ENCODE results near the gene CDK2AP2. TPM values are rescaled to one million over a fixed set of nuclear protein-coding genes. Genes with fewer than 3 reads are reported as not detected.

The CDK2AP2 gene
- total and polyA plus RNA-seq, 2 experiments from 2014 or later = 48.6 to 120 TPM

DNA sequence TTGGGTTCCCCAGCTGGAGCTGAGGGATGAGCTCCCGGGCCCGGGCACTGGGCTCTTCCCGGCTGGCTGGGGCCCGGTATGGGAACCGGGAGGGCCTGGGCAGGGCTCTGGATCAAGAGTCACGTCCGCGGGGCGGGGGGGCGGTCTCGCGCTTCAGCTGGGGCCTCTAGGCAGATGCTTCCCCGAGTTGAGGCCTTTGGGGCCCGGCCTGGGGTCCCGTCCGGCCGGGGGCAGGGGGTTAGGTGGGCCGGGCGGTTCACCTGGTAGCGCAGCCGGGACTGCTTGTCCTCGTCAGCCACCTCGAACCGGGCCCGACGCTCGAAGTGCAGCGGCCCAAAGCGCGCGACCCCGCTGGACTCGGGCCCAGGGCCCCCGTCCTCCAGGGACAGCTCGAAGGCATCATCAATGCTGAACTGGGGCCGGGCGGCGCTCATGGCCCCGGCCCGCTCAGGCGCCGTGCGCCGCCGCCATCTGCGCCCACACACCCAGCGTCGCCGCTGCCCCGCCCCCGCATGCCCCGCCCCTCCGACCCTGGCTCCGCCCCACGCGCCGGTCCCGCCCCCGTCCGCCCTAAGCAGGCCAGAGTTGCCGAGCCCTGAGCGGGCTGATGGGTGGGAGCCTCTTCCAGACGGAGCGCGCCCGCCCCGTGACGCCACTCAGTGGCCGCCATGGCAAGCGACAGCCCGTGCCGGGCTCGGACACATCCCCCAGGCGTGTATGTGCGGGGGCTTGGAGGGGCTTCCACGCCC lies 39.0 kb downstream of the CDK2AP2 start, which contains the start of gene TMEM134:
TMEM134 (minus strand) TSS at position 493 of the 749 bp plus-strand sequence; CDS start at position 434, 59 bp downstream.
- peak; percentile 83 for TF ChIP-seq CREB1 (CRISPR knock-in tag; IDR thresholded peaks at IDR 0.05; ENCODE audit: low read depth)
- TF ChIP-seq POLR2AphosphoS5 (IDR thresholded peaks at IDR 0.05; ENCODE audit: low read depth) = peak; percentile 80
- TF ChIP-seq STAT1 (IDR thresholded peaks at IDR 0.05; ENCODE audit: unreplicated experiment) = no peak
- TF ChIP-seq, protein P1, sequence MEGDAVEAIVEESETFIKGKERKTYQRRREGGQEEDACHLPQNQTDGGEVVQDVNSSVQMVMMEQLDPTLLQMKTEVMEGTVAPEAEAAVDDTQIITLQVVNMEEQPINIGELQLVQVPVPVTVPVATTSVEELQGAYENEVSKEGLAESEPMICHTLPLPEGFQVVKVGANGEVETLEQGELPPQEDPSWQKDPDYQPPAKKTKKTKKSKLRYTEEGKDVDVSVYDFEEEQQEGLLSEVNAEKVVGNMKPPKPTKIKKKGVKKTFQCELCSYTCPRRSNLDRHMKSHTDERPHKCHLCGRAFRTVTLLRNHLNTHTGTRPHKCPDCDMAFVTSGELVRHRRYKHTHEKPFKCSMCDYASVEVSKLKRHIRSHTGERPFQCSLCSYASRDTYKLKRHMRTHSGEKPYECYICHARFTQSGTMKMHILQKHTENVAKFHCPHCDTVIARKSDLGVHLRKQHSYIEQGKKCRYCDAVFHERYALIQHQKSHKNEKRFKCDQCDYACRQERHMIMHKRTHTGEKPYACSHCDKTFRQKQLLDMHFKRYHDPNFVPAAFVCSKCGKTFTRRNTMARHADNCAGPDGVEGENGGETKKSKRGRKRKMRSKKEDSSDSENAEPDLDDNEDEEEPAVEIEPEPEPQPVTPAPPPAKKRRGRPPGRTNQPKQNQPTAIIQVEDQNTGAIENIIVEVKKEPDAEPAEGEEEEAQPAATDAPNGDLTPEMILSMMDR (conservative IDR thresholded peaks at IDR 0.05; ENCODE audit: low read depth in 2 of 2) = peak in 1 of 2 experiments; percentile 62; a peak in 3 of 4 replicates
- Mint-ChIP-seq H3K9me3 (no peaks in the 10 kb centered on the region), H3K36me3 (ENCODE audit: low read depth) (no peaks in the 10 kb centered on the region; the same call in 2 of the 3 replicates), H3K4me3 (peak within 1 kb of the TSS; percentile 88), H3K4me1 (peaks cover 15% of the 10 kb centered on the region), H3K27me3 (ENCODE audit: insufficient read depth, low read depth, poor library complexity) (peaks cover 20% of the 10 kb centered on the region), H3K27ac (peak within 1 kb of the TSS; percentile 93)
- Histone ChIP-seq H3K27me3 (ENCODE audit: insufficient read depth) (no peaks in the 10 kb centered on the region), H3K4me3 (peak within 1 kb of the TSS; percentile 92), H3K4me1 (ENCODE audit: insufficient read depth) (peaks cover 13% of the 10 kb centered on the region; the same call in 1 of the 2 replicates), H3K4me2 (peak within 1 kb of the TSS; percentile 93), H3K36me3 (ENCODE audit: insufficient read depth) (no peaks in the 10 kb centered on the region), H4K20me1 (replicated peaks; ENCODE audit: insufficient read depth) (no peaks in the 10 kb centered on the region), H3K9me2 (ENCODE audit: insufficient read depth) (no peaks in the 10 kb centered on the region), H2AFZ (peak within 1 kb of the TSS; percentile 99), H3K79me2 (replicated peaks; ENCODE audit: insufficient read depth) (peaks cover 9% of the 10 kb centered on the region; the same call in 1 of the 2 replicates), H3K27ac (ENCODE audit: low read depth) (no peak within 1 kb of the TSS; the same call in 1 of the 2 replicates), H3F3A (replicated peaks; ENCODE audit: low read depth) (no peaks in the 10 kb centered on the region)
- ATAC-seq = peak; percentile 74
- peak; percentile 95 for DNase-seq (ENCODE audit: low spot score)

DNA sequence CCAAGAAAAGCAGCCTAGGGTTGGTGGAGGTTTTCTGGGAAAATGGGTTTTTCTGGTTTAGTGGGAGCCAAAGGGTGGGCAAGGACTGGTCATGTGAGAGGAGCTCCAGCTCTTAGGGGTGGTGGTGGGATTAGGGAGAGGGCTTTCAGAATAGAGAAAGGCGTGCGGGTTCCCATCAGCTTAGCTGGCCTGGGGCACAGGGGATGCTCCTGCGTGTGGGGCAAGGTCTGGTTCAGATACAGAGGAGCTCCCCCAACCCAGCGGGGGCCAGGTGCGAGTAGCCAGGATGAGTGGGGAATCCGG lies 39.6 kb downstream of the CDK2AP2 start:
- peaks cover 9% of the 10 kb centered on the region; the same call in 1 of the 2 replicates for H3K79me2 ChIP-seq (replicated peaks; ENCODE audit: insufficient read depth)
- Mint-ChIP-seq H3K27ac (peak overlapping the region; percentile 93), H3K9me3 (no peaks in the 10 kb centered on the region), H3K4me1 (peaks cover 15% of the 10 kb centered on the region), H3K27me3 (ENCODE audit: insufficient read depth, low read depth, poor library complexity) (peaks cover 20% of the 10 kb centered on the region), H3K4me3 (peak overlapping the region; percentile 88), H3K36me3 (ENCODE audit: low read depth) (no peaks in the 10 kb centered on the region; the same call in 2 of the 3 replicates)
- no peaks in the 10 kb centered on the region for H4K20me1 ChIP-seq (replicated peaks; ENCODE audit: insufficient read depth)
- H3K27ac ChIP-seq (ENCODE audit: low read depth) = no peak overlapping the region
- no peaks in the 10 kb centered on the region for H3K36me3 ChIP-seq (ENCODE audit: insufficient read depth)
- H2AFZ ChIP-seq = peak overlapping the region; percentile 78
- H3F3A ChIP-seq (replicated peaks; ENCODE audit: low read depth) = no peaks in the 10 kb centered on the region
- peak overlapping the region; percentile 92 for H3K4me3 ChIP-seq
- ATAC-seq (no peak; the same call in 2 of the 3 replicates), DNase-seq (ENCODE audit: low spot score) (peak; percentile 58)
- no peaks in the 10 kb centered on the region for H3K9me2 ChIP-seq (ENCODE audit: insufficient read depth)
- H3K4me1 ChIP-seq (ENCODE audit: insufficient read depth) = peaks cover 13% of the 10 kb centered on the region; the same call in 1 of the 2 replicates
- H3K4me2 ChIP-seq = peak overlapping the region; percentile 93
- no peaks in the 10 kb centered on the region for H3K27me3 ChIP-seq (ENCODE audit: insufficient read depth)
- TF ChIP-seq ZNF331 (CRISPR knock-in tag; IDR thresholded peaks at IDR 0.05; ENCODE audit: low read depth) = no peak
- TF ChIP-seq, protein P2, sequence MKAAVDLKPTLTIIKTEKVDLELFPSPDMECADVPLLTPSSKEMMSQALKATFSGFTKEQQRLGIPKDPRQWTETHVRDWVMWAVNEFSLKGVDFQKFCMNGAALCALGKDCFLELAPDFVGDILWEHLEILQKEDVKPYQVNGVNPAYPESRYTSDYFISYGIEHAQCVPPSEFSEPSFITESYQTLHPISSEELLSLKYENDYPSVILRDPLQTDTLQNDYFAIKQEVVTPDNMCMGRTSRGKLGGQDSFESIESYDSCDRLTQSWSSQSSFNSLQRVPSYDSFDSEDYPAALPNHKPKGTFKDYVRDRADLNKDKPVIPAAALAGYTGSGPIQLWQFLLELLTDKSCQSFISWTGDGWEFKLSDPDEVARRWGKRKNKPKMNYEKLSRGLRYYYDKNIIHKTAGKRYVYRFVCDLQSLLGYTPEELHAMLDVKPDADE (IDR thresholded peaks at IDR 0.05) = no peak
- TF ChIP-seq, protein P3, sequence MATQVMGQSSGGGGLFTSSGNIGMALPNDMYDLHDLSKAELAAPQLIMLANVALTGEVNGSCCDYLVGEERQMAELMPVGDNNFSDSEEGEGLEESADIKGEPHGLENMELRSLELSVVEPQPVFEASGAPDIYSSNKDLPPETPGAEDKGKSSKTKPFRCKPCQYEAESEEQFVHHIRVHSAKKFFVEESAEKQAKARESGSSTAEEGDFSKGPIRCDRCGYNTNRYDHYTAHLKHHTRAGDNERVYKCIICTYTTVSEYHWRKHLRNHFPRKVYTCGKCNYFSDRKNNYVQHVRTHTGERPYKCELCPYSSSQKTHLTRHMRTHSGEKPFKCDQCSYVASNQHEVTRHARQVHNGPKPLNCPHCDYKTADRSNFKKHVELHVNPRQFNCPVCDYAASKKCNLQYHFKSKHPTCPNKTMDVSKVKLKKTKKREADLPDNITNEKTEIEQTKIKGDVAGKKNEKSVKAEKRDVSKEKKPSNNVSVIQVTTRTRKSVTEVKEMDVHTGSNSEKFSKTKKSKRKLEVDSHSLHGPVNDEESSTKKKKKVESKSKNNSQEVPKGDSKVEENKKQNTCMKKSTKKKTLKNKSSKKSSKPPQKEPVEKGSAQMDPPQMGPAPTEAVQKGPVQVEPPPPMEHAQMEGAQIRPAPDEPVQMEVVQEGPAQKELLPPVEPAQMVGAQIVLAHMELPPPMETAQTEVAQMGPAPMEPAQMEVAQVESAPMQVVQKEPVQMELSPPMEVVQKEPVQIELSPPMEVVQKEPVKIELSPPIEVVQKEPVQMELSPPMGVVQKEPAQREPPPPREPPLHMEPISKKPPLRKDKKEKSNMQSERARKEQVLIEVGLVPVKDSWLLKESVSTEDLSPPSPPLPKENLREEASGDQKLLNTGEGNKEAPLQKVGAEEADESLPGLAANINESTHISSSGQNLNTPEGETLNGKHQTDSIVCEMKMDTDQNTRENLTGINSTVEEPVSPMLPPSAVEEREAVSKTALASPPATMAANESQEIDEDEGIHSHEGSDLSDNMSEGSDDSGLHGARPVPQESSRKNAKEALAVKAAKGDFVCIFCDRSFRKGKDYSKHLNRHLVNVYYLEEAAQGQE (IDR thresholded peaks at IDR 0.05; ENCODE audit: unreplicated experiment) = no peak
- TF ChIP-seq JUNB (IDR thresholded peaks at IDR 0.05; ENCODE audit: unreplicated experiment) = no peak
- no peak for TF ChIP-seq STAT1 (IDR thresholded peaks at IDR 0.05; ENCODE audit: unreplicated experiment)
- no peak for TF ChIP-seq EZH2 (IDR thresholded peaks at IDR 0.05; ENCODE audit: low read depth, unreplicated experiment)
- no peak for TF ChIP-seq EZH2phosphoT487 (IDR thresholded peaks at IDR 0.05; ENCODE audit: unreplicated experiment)
- TF ChIP-seq ZNF114 (CRISPR knock-in tag; IDR thresholded peaks at IDR 0.05) = no peak
- no peak for TF ChIP-seq POLR2AphosphoS5 (IDR thresholded peaks at IDR 0.05; ENCODE audit: low read depth)

All from GM23338 (cell line).